PFSK-1 (cell line): Measurements from ENCODE around the gene DNAH14.

Experiments used
- FOXP2 ChIP-seq: optimal IDR thresholded peaks from 2 replicates; pipeline ENCODE3; 2011; ENCODE audit warnings: borderline replicate concordance, control low read depth, inconsistent platforms; ENCODE audit not compliant: insufficient read depth; ENCODE audit errors: extremely low read length, extremely low read depth
- POLR2AphosphoS5 ChIP-seq: IDR thresholded peaks from 2 replicates; pipeline ENCODE4 v1.6.1; 2012; ENCODE audit warnings: low read depth, mild to moderate bottlenecking, control low read depth, low read length, moderate library complexity
- SIN3A ChIP-seq: IDR thresholded peaks from 2 replicates; pipeline ENCODE4 v1.6.1; 2012; ENCODE audit warnings: mild to moderate bottlenecking, low read length, moderate library complexity, borderline replicate concordance; ENCODE audit not compliant: insufficient read depth
- TAF1 ChIP-seq: IDR thresholded peaks from 2 replicates; pipeline ENCODE4 v1.6.1; 2012; ENCODE audit warnings: low read length, control low read depth, borderline replicate concordance; ENCODE audit not compliant: insufficient read depth
- TF ChIP-seq, protein P1 (sequence below), 2 experiments: IDR thresholded peaks; 2 replicates each; pipeline versions ENCODE4 v1.6.1 to v1.8.0; 2011 to 2012; ENCODE audit warnings: low read depth in 2 of 2, low read length in 2 of 2, control low read depth in 1 of 2, inconsistent platforms in 1 of 2, mild to moderate bottlenecking in 1 of 2, moderate library complexity in 1 of 2; ENCODE audit not compliant: insufficient read depth in 1 of 2

DNA sequence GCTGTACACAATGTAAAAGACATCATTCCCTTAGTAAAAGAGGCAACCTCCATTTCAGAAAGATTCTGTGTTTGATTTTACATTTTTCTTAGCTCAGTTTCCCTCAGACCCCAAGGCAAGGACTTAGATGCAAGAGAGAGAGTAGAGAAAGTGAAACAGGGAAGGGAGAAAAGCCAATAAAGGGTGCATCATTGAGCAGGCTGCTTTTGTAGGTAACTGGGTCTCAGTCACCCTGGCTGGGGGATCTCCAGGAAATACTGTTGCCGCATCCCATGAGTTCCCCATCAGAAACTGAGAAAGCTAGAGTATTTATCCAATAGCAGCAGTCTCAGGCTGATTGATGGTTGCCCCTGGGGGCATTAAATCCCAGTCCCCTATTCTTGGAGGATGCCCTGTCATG is 23.1 kb upstream of the DNAH14 start:
- TF ChIP-seq POLR2AphosphoS5 (no peak), SIN3A (no peak), FOXP2 (no peak), TAF1 (no peak)
- TF ChIP-seq, protein P1, sequence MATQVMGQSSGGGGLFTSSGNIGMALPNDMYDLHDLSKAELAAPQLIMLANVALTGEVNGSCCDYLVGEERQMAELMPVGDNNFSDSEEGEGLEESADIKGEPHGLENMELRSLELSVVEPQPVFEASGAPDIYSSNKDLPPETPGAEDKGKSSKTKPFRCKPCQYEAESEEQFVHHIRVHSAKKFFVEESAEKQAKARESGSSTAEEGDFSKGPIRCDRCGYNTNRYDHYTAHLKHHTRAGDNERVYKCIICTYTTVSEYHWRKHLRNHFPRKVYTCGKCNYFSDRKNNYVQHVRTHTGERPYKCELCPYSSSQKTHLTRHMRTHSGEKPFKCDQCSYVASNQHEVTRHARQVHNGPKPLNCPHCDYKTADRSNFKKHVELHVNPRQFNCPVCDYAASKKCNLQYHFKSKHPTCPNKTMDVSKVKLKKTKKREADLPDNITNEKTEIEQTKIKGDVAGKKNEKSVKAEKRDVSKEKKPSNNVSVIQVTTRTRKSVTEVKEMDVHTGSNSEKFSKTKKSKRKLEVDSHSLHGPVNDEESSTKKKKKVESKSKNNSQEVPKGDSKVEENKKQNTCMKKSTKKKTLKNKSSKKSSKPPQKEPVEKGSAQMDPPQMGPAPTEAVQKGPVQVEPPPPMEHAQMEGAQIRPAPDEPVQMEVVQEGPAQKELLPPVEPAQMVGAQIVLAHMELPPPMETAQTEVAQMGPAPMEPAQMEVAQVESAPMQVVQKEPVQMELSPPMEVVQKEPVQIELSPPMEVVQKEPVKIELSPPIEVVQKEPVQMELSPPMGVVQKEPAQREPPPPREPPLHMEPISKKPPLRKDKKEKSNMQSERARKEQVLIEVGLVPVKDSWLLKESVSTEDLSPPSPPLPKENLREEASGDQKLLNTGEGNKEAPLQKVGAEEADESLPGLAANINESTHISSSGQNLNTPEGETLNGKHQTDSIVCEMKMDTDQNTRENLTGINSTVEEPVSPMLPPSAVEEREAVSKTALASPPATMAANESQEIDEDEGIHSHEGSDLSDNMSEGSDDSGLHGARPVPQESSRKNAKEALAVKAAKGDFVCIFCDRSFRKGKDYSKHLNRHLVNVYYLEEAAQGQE (IDR thresholded peaks at IDR 0.05; ENCODE audit: insufficient read depth in 1 of 2, low read depth in 2 of 2, low read length in 2 of 2) = no peak
